ENCODE measurements around the gene KRTAP12-1.

The KRTAP12-1 gene, protein sequence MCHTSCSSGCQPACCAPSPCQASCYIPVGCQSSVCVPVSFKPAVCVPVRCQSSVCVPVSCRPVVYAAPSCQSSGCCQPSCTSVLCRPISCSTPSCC

DNA sequence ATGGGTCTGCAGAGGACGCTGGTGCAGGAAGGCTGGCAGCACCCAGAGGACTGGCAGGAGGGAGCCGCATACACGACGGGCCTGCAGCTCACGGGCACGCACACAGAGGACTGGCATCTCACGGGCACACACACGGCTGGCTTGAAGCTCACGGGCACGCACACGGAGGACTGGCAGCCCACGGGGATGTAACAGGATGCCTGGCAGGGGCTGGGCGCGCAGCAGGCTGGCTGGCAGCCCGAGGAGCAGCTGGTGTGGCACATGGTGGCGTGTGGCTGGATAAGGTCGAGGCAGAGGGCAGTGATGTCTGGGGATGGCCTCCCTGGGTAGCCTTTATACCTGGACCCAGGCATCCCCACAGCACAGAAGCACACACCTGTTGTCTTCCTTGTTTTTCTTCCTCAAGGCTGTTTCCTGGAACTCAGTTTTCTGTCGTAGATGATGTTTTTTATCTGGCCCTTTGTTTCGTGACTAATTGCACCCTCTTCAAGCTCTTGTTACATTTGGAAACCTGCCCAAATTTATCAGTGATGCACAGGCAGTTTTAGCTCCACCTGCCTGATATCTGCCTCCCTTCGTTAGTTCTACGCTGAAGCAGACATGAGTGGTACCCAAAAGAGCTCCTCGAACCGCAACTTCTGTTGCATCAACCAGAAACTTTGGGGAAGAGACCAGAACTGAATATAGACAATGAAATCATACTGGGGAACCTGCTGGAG lies at the start of gene KRTAP12-1:
Gene KRTAP12-1, minus strand, starts transcription at position 303 of the 719 bp plus-strand sequence. Its CDS starts 40 bp downstream, at position 263.
- DNase-seq (ENCODE audit: low read depth) = no peak
- H3K4me3 ChIP-seq (replicated peaks; ENCODE audit: low read depth, low read length) = no peak within 1 kb of the TSS
- TF ChIP-seq CTCF (IDR thresholded peaks at IDR 0.05; ENCODE audit: low read length, missing control alignments) = no peak

- no peak for DNase-seq (ENCODE audit: low read depth)
- no peak overlapping the region for H3K4me3 ChIP-seq (replicated peaks; ENCODE audit: low read depth, low read length)
- TF ChIP-seq CTCF (IDR thresholded peaks at IDR 0.05; ENCODE audit: low read length, missing control alignments) = no peak
These were observed 49.1 kb upstream of the KRTAP12-1 start for GRCh38 chr21:44730951-44731579.

DNA sequence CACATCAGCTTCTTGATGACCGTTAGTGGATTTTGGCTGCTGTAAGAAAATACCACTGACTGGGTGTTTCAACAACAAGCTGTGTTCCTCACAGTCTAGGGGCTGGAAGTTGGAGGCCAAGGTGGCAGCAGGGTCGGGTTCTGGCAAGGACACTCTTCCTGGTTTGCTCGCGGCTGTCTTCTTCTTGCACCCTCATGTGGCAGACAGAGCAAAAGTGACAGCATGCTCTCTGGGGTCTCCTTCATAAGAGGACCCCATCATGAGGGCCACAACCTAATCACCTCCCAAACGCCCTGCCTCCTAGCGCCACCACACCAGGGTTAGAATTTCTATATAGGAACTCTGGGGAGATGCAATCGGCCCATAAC lies 48.0 kb upstream of the KRTAP12-1 start:
- H3K4me3 ChIP-seq (replicated peaks; ENCODE audit: low read depth, low read length) = no peak overlapping the region
- TF ChIP-seq CTCF (IDR thresholded peaks at IDR 0.05; ENCODE audit: low read length, missing control alignments) = no peak
- DNase-seq (ENCODE audit: low read depth) = no peak

- H3K4me3 ChIP-seq (replicated peaks; ENCODE audit: low read depth, low read length) = no peak overlapping the region
- no peak for TF ChIP-seq CTCF (IDR thresholded peaks at IDR 0.05; ENCODE audit: low read length, missing control alignments)
- no peak for DNase-seq (ENCODE audit: low read depth)
These were observed 47.5 kb upstream of the KRTAP12-1 start for GRCh38 chr21:44729336-44730027.

GRCh38 chr21:44728716-44729115 lies 46.8 kb upstream of the KRTAP12-1 start:
- no peak overlapping the region for H3K4me3 ChIP-seq (replicated peaks; ENCODE audit: low read depth, low read length)
- TF ChIP-seq CTCF (IDR thresholded peaks at IDR 0.05; ENCODE audit: low read length, missing control alignments) = no peak
- no peak for DNase-seq (ENCODE audit: low read depth)

DNA sequence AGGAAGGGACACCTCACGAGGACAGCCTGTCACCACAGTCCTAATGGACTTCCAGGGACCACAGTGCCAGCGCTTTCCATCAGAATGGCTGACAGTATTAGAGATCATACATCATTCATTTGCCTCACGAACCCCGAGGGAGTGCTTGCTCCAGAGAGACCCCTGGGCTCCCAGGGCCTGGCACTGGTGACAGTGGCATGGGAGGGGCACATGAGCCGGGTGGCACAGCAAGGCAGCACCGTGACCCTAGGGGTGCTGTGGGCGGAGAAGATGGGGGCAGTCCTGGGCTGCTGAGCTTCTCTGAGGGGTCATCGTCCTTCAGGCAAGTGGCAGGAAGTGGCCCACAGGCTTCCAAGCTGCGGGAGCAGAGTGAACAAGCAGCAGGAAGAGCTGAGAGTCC lies 45.8 kb upstream of the KRTAP12-1 start:
- no peak for TF ChIP-seq CTCF (IDR thresholded peaks at IDR 0.05; ENCODE audit: low read length, missing control alignments)
- DNase-seq (ENCODE audit: low read depth) = no peak
- H3K4me3 ChIP-seq (replicated peaks; ENCODE audit: low read depth, low read length) = no peak overlapping the region
